ENCODE measurements around the gene NFATC4.
"Not testable (repeated sequence)": the region's sequence is repeated elsewhere in the genome, so short reads cannot be mapped to it uniquely, and the experiment has no call there.

The NFATC4 gene

GRCh38 chr14:24366721-24367513, 1.1 kb upstream of the NFATC4 start:
- DNase-seq (ENCODE audit: low read depth in 2 of 2, low spot score in 1 of 2): no peak

- DNase-seq (ENCODE audit: low read depth in 2 of 2, low spot score in 1 of 2): no peak
Measured at GRCh38 chr14:24368212-24368561, 203 bp downstream of the NFATC4 start.

GRCh38 chr14:24368562-24369252, 723 bp downstream of the NFATC4 start:
- peak in 1 of 2 donors; percentile 36 for DNase-seq (ENCODE audit: low read depth in 2 of 2, low spot score in 1 of 2)

GRCh38 chr14:24369463-24369862, 1.5 kb downstream of the NFATC4 start:
- no peak for DNase-seq (ENCODE audit: low read depth in 2 of 2, low spot score in 1 of 2)

- no peak for DNase-seq (ENCODE audit: low read depth in 2 of 2, low spot score in 1 of 2)
Measured at GRCh38 chr14:24369907-24370687, 2.1 kb downstream of the NFATC4 start.

GRCh38 chr14:24370748-24371147, 2.8 kb downstream of the NFATC4 start:
- no peak for DNase-seq (ENCODE audit: low read depth in 2 of 2, low spot score in 1 of 2)

- not testable (repeated sequence) for DNase-seq (ENCODE audit: low read depth in 2 of 2, low spot score in 1 of 2)
Measured at GRCh38 chr14:24371605-24372004, 3.6 kb downstream of the NFATC4 start.

GRCh38 chr14:24372701-24373416, 4.9 kb downstream of the NFATC4 start:
- no peak for DNase-seq (ENCODE audit: low read depth in 2 of 2, low spot score in 1 of 2)

- DNase-seq (ENCODE audit: low read depth in 2 of 2, low spot score in 1 of 2): no peak
Measured at GRCh38 chr14:24376448-24377070, 8.6 kb downstream of the NFATC4 start.

GRCh38 chr14:24377126-24377525, 9.1 kb downstream of the NFATC4 start:
- DNase-seq (ENCODE audit: low read depth in 2 of 2, low spot score in 1 of 2): no peak

GRCh38 chr14:24377657-24378056, 9.7 kb downstream of the NFATC4 start:
- no peak for DNase-seq (ENCODE audit: low read depth in 2 of 2, low spot score in 1 of 2)

GRCh38 chr14:24378327-24378726, 10.3 kb downstream of the NFATC4 start:
- no peak for DNase-seq (ENCODE audit: low read depth in 2 of 2, low spot score in 1 of 2)

GRCh38 chr14:24378981-24379906, 11.3 kb downstream of the NFATC4 start:
- no peak for DNase-seq (ENCODE audit: low read depth in 2 of 2, low spot score in 1 of 2)

GRCh38 chr14:24379907-24380730, 12.1 kb downstream of the NFATC4 start:
- DNase-seq (ENCODE audit: low read depth in 2 of 2, low spot score in 1 of 2): no peak

GRCh38 chr14:24381363-24382063, 13.5 kb downstream of the NFATC4 start:
- no peak for DNase-seq (ENCODE audit: low read depth in 2 of 2, low spot score in 1 of 2)

GRCh38 chr14:24382064-24382371, 14.0 kb downstream of the NFATC4 start:
- no peak for DNase-seq (ENCODE audit: low read depth in 2 of 2, low spot score in 1 of 2)

- no peak for DNase-seq (ENCODE audit: low read depth in 2 of 2, low spot score in 1 of 2)
Measured at GRCh38 chr14:24384169-24384568, 16.2 kb downstream of the NFATC4 start.

GRCh38 chr14:24385524-24385923, 17.5 kb downstream of the NFATC4 start:
- no peak for DNase-seq (ENCODE audit: low read depth in 2 of 2, low spot score in 1 of 2)

- DNase-seq (ENCODE audit: low read depth in 2 of 2, low spot score in 1 of 2): no peak
Measured at GRCh38 chr14:24387009-24387345, 19.0 kb downstream of the NFATC4 start.
